ENCODE data around the gene KLF11.

KLF11 gene

DNA sequence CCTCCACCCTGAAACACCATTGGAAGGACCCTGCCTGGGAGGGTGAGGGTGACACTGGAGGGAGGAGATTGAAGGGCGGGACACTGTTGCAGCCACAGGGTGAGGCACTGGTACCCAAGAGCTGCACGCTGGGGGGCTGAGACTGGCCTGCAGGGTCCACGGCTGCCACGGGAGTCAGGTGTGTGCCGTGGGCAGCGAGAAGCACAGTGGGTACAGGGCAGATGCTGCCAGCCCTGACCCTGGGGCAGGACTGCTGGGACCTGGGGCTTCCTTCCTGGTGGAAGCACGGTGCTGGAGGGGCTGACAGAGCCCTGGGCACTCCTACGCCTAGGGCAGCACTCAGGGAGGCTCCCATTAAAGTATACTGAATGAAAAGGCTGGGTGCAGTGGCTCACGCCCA lies 20.2 kb downstream of the KLF11 start:
- DNase-seq (ENCODE audit: low spot score) = no peak

DNA sequence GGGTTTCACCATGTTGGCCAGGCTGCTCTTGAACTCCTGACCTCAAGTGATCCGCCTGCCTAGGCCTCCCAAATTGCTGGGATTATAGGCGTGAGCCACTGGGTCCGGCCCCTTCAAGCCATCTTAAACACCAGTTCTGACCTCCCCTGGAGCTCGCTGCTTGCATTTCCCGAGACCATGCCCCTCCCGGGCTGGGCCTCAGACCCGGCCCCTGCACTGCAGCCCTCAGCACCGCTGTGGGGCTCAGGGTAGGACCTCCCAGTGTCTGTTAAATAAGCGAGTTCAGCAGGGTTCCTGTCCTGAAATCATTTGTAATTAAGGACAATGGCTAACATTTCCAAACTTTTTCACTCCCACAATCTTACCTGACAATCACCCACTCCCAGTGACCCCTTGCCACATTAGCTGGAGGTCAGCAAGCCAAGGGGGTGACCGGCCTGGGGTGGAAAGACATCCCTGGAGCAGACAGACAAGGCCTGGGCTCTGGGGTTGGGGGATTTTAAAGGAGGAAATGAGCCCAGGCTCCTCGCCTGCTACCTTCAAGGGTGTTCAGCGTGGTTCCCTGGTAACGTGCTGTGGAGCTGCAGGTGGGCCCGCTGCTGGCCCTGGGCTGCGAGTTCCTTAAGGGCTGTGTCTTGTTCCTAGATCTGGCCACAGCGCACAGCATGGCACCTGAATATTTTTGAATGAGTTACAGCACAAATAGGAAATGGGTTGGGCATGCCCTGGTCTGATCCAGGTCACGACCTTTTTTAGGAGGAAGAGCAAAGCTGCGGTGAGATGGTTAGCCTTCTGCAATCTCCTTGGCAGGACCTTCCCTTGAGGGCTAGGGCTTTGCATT lies 21.8 kb downstream of the KLF11 start:
- DNase-seq (ENCODE audit: low spot score) = no peak

DNA sequence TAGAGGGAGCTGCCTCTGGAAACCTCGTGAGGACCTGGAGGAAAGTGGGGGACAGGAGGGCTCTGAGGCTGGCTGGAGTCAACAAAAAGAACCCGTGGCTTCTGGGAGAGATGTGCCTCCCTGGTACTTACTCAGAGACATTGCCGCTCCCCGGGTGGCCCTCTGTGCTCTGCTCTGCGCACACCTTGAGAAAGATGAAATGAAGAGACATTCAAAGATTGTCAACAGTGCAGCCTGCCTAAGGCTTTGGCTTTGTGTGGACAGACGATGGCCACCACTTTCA lies 22.4 kb downstream of the KLF11 start:
- DNase-seq (ENCODE audit: low spot score) = no peak

DNA sequence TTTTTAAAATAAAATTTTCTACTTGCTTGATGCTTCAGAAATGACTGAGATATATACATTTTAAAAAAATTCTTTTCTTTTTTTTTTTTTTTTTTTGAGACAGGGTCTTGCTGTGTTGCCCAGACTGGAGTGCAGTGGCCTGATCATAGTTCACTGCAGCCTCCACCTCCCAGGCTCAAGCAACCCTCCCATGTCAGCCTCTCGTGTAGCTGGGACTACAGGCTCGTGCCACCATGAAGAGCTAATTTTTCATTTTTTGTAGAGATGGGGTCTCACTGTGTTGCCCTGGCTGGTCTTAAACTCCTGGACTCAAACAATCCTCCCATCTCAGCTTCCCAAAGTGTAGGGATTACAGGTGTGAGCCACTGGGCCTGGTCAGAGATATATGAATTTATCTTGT lies 24.0 kb downstream of the KLF11 start:
- DNase-seq (ENCODE audit: low spot score) = no peak

DNA sequence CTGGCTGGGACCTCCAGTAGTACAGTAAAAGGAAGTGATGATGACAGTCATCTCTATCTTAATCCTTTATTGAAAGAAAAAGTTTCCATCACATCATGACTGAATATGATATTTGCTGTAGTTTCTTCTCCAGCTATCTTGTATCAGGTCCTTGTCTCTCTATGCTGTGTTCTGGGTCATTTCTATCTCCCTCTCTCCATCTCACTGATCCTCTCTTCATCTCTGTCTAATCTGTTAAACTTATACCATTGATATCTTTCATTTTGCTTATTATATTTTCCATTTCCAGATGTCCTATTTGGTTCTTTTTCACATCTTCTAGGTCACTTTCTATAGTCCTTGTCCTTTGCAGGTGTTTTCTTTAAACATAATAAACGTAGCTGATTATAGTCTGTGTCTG lies 24.5 kb downstream of the KLF11 start:
- DNase-seq (ENCODE audit: low spot score) = no peak

DNA sequence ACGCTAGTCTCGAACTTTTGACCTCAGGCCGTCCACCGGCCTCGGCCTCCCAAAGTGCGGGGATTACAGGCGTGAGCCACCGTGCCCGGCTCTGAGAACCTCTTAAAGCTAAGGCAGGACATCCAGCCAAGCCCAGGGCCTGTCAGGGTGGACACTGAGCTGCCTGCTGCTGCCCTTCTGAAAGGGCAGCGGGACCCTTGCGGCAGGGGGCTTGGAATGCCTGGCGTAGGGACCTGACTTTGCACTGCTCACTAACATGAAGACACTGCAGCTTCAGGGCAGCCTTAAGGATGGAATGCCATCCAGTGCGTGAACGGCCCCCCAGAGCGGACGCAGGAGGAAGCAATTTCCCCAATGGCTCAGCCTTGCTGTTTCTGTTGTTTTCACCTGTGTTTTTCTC lies 27.8 kb downstream of the KLF11 start:
- no peak for DNase-seq (ENCODE audit: low spot score)

DNA sequence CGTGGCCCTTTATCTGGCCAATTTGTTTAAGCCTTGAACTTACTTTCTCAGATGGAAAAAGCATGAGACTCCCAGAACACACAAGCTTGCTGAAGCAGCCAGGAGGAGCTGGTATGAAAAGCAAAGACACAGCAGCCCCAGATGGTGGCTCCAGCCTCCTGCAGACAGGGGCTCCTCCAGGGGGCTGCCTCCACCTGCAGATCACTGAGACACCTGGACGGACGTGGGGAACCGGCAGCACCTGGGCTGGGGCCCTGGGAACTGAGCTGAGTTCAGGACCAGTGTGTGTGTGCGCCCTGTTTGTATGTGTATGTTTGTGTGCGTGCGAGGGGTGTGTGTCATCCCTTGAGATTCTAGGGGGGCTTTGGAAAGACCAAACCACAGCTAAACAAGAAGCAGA lies 28.2 kb downstream of the KLF11 start:
- DNase-seq (ENCODE audit: low spot score) = no peak

DNA sequence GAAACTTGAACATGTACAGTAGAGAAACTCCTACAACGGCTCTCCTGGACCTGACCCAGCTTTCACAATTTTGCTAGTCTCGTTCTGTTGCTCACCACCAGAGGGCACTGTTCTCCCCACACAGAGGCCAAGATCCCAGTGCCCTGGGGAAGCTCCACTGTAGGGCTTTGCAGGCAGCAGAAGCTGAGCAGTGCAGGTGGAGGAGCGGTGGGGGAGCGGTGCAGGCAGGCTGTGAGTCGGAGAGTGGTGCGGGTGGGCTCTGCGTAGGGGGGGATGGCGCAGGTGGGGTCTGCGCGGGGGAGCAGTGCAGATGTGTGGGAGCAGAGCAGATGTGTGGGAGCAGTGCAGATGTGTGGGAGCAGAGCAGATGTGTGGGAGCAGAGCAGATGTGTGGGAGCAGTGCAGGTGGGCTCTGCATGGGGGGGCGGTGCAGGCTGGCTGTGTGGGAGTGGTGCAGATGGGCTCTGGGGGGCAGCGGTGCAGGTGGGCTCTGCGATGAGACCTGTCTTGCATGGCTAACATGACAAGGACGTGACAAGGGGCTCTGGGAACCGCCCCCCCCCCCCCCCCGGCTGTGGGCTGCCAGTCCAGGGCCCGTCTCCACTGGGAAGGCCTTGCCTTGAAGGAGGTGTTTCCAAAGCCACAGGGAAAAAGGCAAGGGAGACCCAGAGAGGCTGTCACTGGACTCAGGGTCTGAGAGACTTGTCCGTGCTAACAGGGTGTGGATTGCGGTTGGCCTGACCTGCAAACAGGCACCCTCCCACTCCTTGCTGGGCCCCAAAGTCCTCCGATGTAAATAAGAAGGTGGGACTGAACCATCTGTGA lies 29.5 kb downstream of the KLF11 start:
- DNase-seq (ENCODE audit: low spot score) = peak; percentile 90

DNA sequence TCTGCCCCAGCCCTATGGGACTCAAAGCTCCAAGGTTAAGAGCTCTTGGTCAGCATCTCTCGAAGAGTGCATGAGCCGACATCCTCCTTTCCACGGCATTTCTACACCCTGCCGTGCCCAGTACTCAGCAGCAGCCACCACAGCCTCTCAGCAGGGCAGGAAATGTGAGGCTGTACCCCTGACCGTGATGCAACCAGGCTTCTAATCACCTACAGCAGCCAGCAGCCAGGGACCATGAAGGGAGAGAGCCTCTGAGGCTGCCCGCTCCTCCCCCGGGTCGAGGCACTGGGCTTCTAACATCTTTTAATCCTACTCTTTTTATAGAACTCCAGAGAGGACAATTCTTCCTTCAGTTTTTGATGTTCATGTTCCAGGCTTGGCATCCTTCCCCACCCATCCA lies 30.4 kb downstream of the KLF11 start:
- DNase-seq (ENCODE audit: low spot score) = no peak

DNA sequence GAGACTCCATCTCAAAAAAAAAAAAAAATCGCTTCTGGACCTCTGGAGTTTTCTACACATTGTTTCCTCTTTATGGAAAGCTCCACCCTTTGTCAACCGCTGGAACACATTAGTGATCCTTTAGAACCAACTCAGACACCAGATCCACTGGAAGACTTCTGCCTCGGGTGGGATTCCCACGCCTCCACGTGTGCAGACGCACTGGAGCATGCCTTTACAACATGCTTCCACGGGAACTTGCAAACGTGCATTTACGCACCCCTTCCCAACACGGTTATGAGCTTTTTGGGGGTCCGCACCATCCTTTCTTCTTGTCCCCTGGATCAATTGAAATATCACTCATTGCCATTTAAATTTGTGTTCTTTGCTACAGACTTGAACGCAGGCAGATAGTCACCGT lies 31.8 kb downstream of the KLF11 start:
- DNase-seq (ENCODE audit: low spot score) = no peak

DNA sequence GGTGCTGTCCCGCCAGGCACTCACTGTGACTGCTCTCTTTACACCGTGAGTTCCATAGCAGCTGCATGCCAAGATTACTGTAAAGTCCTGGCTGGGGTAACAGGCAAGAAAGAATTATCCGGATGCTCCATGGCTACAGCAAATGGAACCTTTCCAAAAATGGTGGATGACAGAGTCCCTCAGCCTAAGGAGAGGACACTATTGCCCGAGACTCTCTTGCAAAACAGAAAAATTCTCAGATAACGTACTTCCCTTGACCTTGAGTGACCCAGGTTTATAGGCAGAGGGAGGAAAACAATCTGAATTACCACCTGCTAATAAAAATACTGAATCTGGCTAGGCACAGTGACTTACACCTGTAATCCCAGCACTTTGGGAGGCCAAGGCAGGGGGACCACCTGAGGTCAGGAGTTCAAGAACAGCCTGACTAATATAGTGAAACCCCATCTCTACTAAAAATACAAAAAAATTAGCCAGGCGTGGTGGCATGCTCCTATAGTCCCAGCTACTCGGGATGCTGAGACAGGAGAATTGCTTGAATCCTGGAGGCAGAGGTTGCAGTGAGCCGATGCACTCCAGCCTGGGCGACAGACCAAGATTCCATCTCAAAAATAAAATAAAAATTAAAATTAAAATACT lies 32.3 kb downstream of the KLF11 start:
- DNase-seq (ENCODE audit: low spot score) = no peak

DNA sequence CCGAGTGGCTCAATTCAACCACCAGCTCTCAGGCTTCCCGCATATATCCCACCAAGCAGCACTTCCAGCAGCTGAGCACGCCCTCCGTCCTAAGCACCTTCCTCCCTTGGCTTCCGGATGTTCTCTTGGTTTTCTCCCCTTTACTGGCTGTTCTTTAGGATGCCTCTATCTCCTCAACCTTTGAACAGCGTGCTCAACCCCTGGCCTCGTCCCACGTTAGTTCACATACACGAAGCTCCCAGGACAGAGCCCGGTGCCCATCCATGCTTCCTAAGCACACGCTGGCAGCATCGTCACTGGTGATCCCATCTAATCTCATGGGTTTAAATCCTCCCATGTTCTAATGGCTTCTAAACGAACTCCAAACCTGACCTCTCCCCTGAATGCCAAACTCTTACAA lies 33.2 kb downstream of the KLF11 start:
- no peak for DNase-seq (ENCODE audit: low spot score)

DNA sequence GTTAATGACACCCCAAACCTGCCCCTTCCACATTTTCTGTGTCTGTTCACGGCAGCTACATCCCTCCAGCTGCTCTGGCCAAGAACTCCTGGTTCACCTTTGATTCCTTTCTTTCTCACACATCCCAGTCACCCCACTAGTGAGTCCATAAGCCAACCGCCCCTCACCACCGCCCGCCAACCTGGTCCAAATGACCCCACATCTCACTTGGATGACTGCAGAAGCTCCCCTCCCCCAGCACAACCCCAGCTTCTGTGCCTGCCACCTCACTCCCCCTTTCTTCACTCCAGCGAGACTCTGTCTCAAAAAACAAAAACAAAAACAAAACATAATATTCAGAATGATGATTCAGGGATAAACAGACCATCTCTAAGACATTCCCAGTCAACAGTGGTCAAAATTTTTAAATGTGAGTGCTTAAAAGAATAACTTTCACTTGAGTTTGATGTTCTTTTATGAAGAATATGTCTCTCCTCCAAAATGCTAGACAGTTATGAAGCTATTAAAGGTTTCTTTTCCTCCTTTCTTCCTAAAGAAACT lies 33.7 kb downstream of the KLF11 start:
- DNase-seq (ENCODE audit: low spot score) = no peak

DNA sequence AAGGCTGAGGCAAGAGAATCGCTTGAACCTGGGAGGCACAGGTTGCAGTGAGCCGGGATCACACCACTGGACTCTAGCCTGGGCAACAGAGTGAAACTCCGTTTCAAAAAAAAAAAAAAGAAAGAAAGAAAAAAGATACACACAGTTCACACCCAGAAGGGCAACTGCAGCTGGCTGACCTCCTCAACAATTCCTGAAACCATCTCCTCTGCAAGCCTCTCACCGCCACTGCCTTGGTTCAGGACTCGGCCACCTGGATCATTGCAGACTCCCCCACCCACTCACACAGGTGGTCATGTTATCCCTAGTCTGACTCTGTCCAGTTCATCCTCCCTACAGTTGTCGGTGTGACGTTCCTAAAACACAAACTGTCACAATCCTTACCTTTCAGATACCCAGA lies 34.7 kb downstream of the KLF11 start:
- DNase-seq (ENCODE audit: low spot score) = no peak

DNA sequence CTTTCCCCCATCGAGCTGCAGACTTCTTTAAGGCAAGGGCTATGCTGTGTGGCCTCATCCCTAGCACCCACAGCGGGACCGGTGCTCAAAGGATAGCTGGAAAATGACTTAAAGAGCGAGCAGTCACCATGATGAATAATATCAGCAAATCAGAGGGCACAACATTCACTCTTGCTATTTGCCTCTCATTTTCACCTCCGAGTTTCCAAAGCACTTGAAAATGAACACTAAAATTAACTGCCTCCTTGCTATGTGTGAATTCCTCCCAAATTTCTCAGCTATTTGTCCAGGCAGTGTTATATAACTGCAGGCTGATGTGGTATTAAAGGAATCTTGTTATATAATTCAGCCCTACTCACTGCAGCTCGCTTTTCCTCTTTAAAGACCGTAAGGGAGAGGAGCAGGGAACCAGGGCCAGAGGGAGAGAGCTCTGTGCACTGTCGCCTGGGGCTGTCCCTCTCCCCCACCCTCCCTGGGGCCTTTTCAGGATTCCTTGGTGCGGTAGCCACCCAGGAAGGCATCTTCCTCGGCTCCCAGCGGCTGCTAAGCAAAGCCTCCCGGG lies 35.4 kb downstream of the KLF11 start:
- no peak for DNase-seq (ENCODE audit: low spot score)

DNA sequence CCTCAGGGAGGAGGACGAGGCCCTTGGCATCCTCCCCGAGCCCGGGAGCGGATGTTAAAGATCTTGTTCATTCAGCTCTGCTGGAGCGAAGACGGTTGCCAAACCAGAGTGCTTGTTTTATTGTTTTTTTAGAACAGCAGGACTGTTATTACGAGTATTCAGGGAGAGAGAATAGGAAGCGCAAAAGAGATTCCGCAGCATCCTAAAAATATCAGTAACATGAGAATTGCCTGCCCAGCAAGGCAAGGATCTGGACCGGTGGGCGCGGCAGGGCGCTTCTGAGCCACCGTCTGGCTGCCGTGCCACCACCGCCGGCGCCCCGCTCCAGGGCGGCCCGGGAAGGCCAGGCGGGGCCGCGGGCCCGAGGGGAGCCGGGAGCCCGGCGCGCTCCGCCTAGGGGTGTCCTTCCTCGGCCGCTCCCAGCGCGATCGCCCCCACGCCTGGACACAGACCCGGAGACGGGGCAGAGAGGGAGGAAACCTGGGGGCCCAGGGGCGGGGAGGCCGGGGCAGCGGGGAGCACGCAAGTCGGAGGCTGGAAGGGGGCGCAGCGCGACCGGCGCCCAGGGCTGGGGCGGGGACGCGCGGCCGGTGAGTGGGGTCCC lies 36.0 kb downstream of the KLF11 start:
- peak; percentile 81 for DNase-seq (ENCODE audit: low spot score)

DNA sequence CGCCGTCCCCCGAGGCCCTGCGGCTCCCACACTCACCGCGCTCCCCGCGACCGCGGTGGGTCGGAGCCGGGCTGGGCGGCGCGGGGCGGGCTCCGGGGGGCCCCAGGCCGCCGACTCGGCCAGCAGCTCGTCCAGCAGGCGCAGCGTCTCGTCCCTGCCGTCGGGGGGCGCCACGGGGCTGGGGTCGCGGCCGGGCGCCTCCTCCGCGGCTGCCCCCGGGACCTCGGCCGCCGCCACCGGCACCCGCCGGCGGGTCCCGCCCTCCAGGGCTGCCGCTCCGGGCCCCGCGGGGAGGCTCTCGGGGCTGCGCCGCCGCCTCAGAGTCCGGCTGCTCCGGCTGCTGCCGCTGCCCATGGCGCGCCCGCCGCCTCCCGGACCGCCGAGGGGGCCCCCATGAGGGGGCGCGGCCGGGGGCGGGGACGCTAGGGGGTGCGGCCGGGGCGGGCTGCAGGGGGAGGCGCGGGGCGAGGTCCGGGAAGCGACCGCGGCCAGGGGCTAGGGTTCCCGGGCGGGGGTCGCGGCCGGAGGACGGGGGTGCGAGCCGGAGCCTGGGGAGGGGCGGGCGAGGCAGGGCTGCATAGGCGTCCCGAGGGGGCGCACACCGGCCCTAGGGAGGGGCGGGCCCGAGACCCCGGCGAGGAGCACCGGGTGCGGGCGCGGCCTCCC lies 36.7 kb downstream of the KLF11 start, which contains the start of gene CYS1:
Gene CYS1 (minus strand): TSS at position 542 of the 666 bp plus-strand sequence. CDS start 188 bp downstream, at position 354.
- DNase-seq (ENCODE audit: low spot score) = peak; percentile 84

DNA sequence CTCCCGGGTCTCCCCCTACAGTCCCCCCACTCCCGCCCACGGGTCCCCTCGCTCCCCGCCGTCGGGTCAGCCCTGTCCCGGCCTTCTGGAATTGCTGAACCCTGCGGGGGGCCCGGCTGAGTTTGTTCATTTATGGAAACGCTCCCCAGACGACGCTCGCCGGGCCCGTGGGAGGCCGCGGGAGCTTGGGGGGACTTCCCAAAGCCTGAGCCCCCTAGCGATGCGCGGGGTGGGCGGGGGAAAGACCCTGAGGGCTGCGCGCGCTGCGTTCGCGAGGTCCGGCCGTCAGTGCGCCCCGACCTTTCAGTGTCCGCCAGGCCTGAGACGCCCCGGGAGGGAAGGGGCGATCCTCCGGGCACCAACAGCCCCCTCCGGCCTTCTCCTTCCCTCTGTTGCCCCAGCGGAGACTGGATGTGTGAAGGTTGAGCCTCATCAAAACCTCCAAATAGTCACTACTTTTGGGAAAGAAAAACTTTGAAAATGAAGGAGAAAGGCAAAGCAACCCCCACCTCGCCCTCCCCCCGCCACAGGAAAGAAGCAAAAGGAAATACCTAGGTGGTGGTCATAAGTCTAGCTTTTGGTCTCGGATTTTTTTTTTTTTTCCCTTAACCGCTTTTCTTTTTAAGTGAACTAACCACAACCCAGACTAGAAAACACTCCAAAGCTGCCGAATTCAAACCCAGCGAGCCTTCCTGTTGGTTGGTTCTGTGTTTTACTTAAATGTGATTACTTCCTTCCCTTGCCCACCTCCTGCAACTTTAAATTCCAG lies 37.4 kb downstream of the KLF11 start:
- no peak for DNase-seq (ENCODE audit: low spot score)

DNA sequence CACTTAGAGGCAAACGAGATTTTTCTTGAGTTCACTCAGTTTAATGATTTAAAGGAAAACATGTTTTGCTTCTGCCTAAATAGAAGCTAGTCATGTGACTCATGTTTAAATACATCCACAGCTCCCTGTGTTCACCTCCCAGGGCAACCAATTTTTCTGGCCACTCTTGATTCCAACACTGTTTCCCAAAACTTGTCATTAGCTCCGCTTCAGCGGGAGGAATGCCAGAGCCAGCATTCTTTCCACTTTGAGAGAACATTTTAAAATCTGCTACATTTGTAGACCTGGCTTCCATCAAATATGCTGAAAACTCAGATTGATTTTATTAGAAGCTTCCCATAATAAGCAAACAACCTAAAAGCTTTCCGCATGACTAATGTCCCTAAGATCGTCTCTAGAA lies 39.7 kb downstream of the KLF11 start:
- DNase-seq (ENCODE audit: low spot score) = no peak

DNA sequence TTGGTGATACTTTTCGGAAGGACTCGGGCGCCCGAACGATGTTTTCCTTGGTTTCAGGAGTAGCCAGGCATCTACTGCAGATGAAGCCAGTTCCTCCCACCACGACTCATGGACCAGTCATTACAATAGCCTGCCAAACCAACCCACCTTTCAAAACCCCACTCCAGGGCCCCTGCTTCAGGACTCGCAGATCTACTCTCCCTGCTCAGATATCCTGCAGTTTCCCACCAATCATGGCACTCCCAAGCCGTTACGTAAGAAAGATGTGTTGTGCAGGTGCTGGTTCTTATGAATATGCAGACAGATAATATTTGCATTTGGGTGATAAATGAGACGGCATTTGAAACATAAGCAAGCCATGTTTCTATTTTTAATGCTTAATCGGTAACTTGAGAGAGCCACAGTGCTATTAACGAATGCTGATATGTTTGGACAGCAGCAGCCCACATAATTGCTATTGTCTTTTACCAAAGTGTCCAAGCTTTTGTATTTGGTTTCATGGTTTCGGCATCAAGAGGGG lies 40.4 kb downstream of the KLF11 start:
- no peak for DNase-seq (ENCODE audit: low spot score)
